A673 (cell line): ENCODE results near the gene SLC13A5. TPM values are rescaled to one million over a fixed set of nuclear protein-coding genes. Genes with fewer than 3 reads are reported as not detected.

Source experiments
- BruUV-seq: library from RNA; stranded (reverse); fragments of 400-500 nt; replicated peaks from 2 replicates; lab custom pipeline; 2021; lab: Mats Ljungman, UMichigan
- CTCF ChIA-PET: fragments of 300-600 bp; sonication (Branson Sonifier 250); formaldehyde crosslinking; loops from one replicate; lab custom pipeline; 2022; ENCODE audit warnings: antibody characterized with exemption; lab: Charles Lee
- POLR2A ChIA-PET: fragments of 300-600 bp; sonication (Branson Sonifier 250); formaldehyde crosslinking; loops from one replicate; lab custom pipeline; 2022; ENCODE audit warnings: antibody characterized with exemption; ENCODE audit not compliant: low non-redundant PET; lab: Charles Lee
- DNase-seq: peaks from one replicate; pipeline ENCODE4 v3.0.0-alpha.2; 2015; ENCODE audit warnings: low spot score
- H3K27ac ChIP-seq: fragments of 200-600 bp; sonication (generic); 2 replicates; pipeline ENCODE4 v1.5.1; 2016; ENCODE audit warnings: mixed run types, low read depth, mild to moderate bottlenecking, mixed read lengths, antibody characterized with exemption, low read length; ENCODE audit not compliant: poor library complexity, severe bottlenecking
- H3K27me3 ChIP-seq: fragments of 200-600 bp; sonication (generic); replicated peaks from 2 replicates; pipeline ENCODE4 v1.6.1; 2017; ENCODE audit warnings: mixed run types, low read depth, mild to moderate bottlenecking, mixed read lengths, antibody characterized with exemption, low read length; ENCODE audit not compliant: insufficient read depth, poor library complexity
- H3K36me3 ChIP-seq: fragments of 200-600 bp; sonication (generic); 2 replicates; pipeline ENCODE4 v1.6.1; 2016; ENCODE audit warnings: mixed run types, mild to moderate bottlenecking, mixed read lengths, antibody characterized with exemption, low read length; ENCODE audit not compliant: insufficient read depth, poor library complexity, severe bottlenecking
- H3K4me1 ChIP-seq: fragments of 200-600 bp; sonication (generic); 2 replicates; pipeline ENCODE4 v1.6.1; 2017; ENCODE audit warnings: mixed run types, mild to moderate bottlenecking, mixed read lengths, antibody characterized with exemption, low read length; ENCODE audit not compliant: insufficient read depth, poor library complexity, severe bottlenecking
- H3K4me3 ChIP-seq: fragments of 200-600 bp; sonication (generic); 2 replicates; pipeline ENCODE4 v1.5.1; 2016; ENCODE audit warnings: low read depth, mixed run types, mild to moderate bottlenecking, mixed read lengths, low read length; ENCODE audit not compliant: poor library complexity, severe bottlenecking
- H3K9me3 ChIP-seq: fragments of 200-600 bp; sonication (generic); 2 replicates; pipeline ENCODE4 v1.6.1; 2016; ENCODE audit warnings: mixed run types, low read depth, mild to moderate bottlenecking, mixed read lengths, antibody characterized with exemption, low read length; ENCODE audit not compliant: poor library complexity, severe bottlenecking
- EZH2 ChIP-seq: fragments of 200-600 bp; sonication (generic); IDR thresholded peaks from 2 replicates; pipeline ENCODE4 v1.6.1; 2017; ENCODE audit warnings: borderline replicate concordance, low read depth, mild to moderate bottlenecking, mixed read lengths, antibody characterized with exemption, low read length; ENCODE audit not compliant: poor library complexity, severe bottlenecking
- intact Hi-C: fragments of 100-400 bp; cut with micrococcal nuclease; formaldehyde crosslinking; loops from one replicate; pipeline ENCODE4 v1.10.0; 2022; ENCODE audit not compliant: unreplicated experiment
- total RNA-seq: library from RNA; stranded (reverse); gene quantifications from 2 replicates; pipeline ENCODE4 v1.2.3, GENCODE V29; 2021
- TF ChIP-seq, protein P1 (sequence below): fragments of 300-800, 200-600 bp; sonication (generic); conservative IDR thresholded peaks from 2 replicates; pipeline ENCODE4 v1.5.1; 2017; ENCODE audit warnings: low read depth, mild to moderate bottlenecking, antibody characterized with exemption, low read length, moderate library complexity, mixed read lengths

Gene SLC13A5
- total RNA-seq, 1 experiment from 2014 or later = not detected

DNA sequence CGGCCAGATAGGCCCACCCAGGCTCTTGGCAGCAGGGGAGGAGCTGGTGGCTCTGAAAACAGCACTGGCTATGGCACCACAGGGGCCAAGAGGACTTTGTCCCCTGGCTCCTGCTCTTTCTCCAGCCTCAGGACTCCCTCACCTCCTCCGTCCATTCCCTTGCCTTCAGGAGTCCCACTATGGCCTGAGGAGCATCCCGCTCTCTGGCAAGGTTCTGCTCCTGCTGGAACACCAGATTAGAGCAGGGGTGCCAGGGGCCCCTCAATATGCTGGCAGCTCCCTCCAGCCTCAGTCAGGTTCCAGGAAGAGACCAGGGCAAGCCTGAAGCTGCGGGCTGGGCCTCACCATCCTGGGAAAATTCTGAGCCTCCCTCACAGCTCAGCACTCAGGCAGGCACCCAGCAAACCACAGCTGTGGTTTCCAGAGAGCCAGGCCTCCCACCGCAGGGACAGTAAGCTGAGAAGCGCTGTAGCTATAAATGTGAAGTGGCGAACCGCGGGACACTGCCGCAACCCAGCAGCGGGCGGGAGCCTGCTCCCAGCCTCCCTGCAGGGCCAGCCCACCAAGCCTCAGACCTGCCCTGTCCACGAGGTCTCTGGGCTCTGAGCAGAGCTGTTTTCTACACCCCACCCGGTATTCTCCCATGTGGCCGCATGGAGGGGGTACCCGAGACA, 35.9 kb downstream of the SLC13A5 start:
- no peaks in the 10 kb centered on the region for H3K4me1 ChIP-seq
- H3K27ac ChIP-seq = no peak overlapping the region
- ChIA-PET POLR2A (no interaction called here), CTCF (no interaction called here)
- H3K9me3 ChIP-seq = no peaks in the 10 kb centered on the region
- H3K36me3 ChIP-seq = no peaks in the 10 kb centered on the region
- peaks cover 16% of the 10 kb centered on the region for H3K27me3 ChIP-seq
- DNase-seq = no peak
- intact Hi-C loops = no loop called here
- H3K4me3 ChIP-seq = no peak overlapping the region
- BruUV-seq = no TSS peak
- TF ChIP-seq, protein P1, sequence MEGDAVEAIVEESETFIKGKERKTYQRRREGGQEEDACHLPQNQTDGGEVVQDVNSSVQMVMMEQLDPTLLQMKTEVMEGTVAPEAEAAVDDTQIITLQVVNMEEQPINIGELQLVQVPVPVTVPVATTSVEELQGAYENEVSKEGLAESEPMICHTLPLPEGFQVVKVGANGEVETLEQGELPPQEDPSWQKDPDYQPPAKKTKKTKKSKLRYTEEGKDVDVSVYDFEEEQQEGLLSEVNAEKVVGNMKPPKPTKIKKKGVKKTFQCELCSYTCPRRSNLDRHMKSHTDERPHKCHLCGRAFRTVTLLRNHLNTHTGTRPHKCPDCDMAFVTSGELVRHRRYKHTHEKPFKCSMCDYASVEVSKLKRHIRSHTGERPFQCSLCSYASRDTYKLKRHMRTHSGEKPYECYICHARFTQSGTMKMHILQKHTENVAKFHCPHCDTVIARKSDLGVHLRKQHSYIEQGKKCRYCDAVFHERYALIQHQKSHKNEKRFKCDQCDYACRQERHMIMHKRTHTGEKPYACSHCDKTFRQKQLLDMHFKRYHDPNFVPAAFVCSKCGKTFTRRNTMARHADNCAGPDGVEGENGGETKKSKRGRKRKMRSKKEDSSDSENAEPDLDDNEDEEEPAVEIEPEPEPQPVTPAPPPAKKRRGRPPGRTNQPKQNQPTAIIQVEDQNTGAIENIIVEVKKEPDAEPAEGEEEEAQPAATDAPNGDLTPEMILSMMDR = no peak
- no peak for TF ChIP-seq EZH2

- H3K27ac ChIP-seq = no peak overlapping the region
- no peaks in the 10 kb centered on the region for H3K9me3 ChIP-seq
- TF ChIP-seq, protein P1 = no peak
- no peak for TF ChIP-seq EZH2
- H3K4me1 ChIP-seq = no peaks in the 10 kb centered on the region
- no peak overlapping the region for H3K4me3 ChIP-seq
- BruUV-seq = no TSS peak
- CTCF ChIA-PET = no interaction called here
- no peaks in the 10 kb centered on the region for H3K36me3 ChIP-seq
- POLR2A ChIA-PET = no interaction called here
- intact Hi-C loops = no loop called here
- H3K27me3 ChIP-seq = peaks cover 16% of the 10 kb centered on the region
- DNase-seq = no peak
These were observed 36.4 kb downstream of the SLC13A5 start for GRCh38 chr17:6676802-6677157.

- DNase-seq = no peak
- Histone ChIP-seq H3K9me3 (no peaks in the 10 kb centered on the region), H3K27ac (no peak overlapping the region), H3K36me3 (no peaks in the 10 kb centered on the region), H3K4me1 (no peaks in the 10 kb centered on the region), H3K4me3 (no peak overlapping the region), H3K27me3 (peaks cover 12% of the 10 kb centered on the region)
- POLR2A ChIA-PET = no interaction called here
- TF ChIP-seq, protein P1 = no peak
- no peak for TF ChIP-seq EZH2
- CTCF ChIA-PET = no interaction called here
- intact Hi-C loops = no loop called here
- no TSS peak for BruUV-seq
These were observed 37.9 kb downstream of the SLC13A5 start for GRCh38 chr17:6675201-6675825.
